MM.1S (cell line): ENCODE measurements around the gene NRAP.

Experiments used
- EZH2phosphoT487 ChIP-seq: fragments of 300-600 bp; sonication (generic); IDR thresholded peaks from 2 replicates; pipeline ENCODE4 v1.6.1; 2018; ENCODE audit warnings: antibody characterized with exemption, low read length
- TF ChIP-seq, protein P1 (sequence below): fragments of 300-600 bp; sonication (generic); IDR thresholded peaks from 2 replicates; pipeline ENCODE4 v1.5.1; 2016; ENCODE audit warnings: antibody characterized with exemption, low read length, mixed read lengths

DNA sequence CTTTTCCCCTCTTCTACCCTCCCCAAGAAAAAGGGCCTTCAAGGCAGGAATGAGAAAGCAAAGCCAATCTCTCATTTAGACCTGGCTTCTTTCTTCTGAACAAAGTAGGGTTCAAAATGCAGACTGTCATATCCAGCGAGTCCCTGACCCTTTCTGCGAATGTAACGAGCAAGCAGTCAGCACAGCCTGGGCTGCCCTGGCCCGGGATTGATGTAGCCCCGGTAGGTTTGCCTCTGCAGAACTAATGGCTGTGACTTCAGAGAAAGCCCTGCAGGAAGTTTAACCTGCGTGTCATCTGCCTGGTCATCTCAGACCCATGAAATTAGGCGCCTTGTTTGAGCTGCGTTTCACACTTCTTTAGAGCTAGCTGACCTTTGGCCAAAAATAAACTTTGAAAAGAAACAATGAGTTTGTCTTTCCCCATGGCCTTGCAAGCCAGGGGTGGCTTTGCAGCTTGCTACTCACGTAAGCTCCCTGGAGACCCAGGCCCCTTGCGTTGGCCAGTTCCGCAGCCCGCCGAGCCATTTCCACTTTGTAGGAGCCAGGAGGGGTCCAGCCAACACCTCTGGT lies 74.6 kb downstream of the NRAP start:
- TF ChIP-seq EZH2phosphoT487 = no peak
- TF ChIP-seq, protein P1, sequence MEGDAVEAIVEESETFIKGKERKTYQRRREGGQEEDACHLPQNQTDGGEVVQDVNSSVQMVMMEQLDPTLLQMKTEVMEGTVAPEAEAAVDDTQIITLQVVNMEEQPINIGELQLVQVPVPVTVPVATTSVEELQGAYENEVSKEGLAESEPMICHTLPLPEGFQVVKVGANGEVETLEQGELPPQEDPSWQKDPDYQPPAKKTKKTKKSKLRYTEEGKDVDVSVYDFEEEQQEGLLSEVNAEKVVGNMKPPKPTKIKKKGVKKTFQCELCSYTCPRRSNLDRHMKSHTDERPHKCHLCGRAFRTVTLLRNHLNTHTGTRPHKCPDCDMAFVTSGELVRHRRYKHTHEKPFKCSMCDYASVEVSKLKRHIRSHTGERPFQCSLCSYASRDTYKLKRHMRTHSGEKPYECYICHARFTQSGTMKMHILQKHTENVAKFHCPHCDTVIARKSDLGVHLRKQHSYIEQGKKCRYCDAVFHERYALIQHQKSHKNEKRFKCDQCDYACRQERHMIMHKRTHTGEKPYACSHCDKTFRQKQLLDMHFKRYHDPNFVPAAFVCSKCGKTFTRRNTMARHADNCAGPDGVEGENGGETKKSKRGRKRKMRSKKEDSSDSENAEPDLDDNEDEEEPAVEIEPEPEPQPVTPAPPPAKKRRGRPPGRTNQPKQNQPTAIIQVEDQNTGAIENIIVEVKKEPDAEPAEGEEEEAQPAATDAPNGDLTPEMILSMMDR = no peak
